Sigmoid colon (tissue), 4 donors: ENCODE data around the gene LAMA3.

Experiments used
- EP300 ChIP-seq, 4 donors: sonication (generic); formaldehyde crosslinking; IDR thresholded peaks; one replicate each; pipeline ENCODE4 v1.6.1; 2017; ENCODE audit warnings: antibody characterized with exemption in 4 of 4
- POLR2A ChIP-seq, 2 donors: fragments of 450-650 bp; IDR thresholded peaks; one replicate each; pipeline ENCODE4 v1.6.1; 2016; ENCODE audit warnings: antibody characterized with exemption in 2 of 2, mild to moderate bottlenecking in 2 of 2, moderate library complexity in 2 of 2
- TF ChIP-seq, protein P1 (sequence below), 4 experiments: fragments of 450-650 bp in 3 of 4; fragments of 200-600 bp in 1 of 4; IDR thresholded peaks; one replicate each; pipeline ENCODE4 v1.5.1; 2016 to 2019; ENCODE audit warnings: antibody characterized with exemption in 4 of 4, mild to moderate bottlenecking in 3 of 4, moderate library complexity in 2 of 4

DNA sequence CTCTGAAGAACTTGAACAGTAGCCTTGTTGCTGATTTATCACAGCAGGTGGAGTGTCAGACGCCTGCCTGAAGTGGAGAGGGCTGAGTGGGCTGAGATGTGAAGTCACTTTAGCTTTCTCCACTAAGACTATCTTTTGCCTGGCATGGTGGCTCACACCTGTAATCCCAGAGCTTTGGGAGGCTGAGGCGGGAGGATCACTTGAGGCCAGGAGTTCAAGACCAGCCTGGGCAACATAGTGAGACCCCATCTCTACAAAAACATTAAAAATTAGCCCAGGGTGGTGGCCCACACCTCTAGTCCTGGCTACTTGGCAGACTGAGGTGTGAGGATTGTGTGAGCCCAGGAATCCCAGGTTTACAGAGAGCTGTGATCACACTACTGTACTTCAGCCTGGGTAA, 264.7 kb downstream of the LAMA3 start:
- no peak for TF ChIP-seq EP300 (IDR thresholded peaks at IDR 0.05)
- TF ChIP-seq, protein P1, sequence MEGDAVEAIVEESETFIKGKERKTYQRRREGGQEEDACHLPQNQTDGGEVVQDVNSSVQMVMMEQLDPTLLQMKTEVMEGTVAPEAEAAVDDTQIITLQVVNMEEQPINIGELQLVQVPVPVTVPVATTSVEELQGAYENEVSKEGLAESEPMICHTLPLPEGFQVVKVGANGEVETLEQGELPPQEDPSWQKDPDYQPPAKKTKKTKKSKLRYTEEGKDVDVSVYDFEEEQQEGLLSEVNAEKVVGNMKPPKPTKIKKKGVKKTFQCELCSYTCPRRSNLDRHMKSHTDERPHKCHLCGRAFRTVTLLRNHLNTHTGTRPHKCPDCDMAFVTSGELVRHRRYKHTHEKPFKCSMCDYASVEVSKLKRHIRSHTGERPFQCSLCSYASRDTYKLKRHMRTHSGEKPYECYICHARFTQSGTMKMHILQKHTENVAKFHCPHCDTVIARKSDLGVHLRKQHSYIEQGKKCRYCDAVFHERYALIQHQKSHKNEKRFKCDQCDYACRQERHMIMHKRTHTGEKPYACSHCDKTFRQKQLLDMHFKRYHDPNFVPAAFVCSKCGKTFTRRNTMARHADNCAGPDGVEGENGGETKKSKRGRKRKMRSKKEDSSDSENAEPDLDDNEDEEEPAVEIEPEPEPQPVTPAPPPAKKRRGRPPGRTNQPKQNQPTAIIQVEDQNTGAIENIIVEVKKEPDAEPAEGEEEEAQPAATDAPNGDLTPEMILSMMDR (IDR thresholded peaks at IDR 0.05) = no peak
- TF ChIP-seq POLR2A (IDR thresholded peaks at IDR 0.05) = no peak
